GM23248 (cell line): ENCODE data around the gene HOXC5. TPM values are rescaled to one million over a fixed set of nuclear protein-coding genes. Genes with fewer than 3 reads are reported as not detected.

Experiments used
- DNase-seq: peaks from one replicate; pipeline ENCODE4 v3.0.0-alpha.2; 2015
- H2AFZ ChIP-seq: fragments of 200-600 bp; sonication (generic); 2 replicates; pipeline ENCODE4 v1.6.1; 2016; ENCODE audit warnings: antibody characterized with exemption
- H3F3A ChIP-seq: fragments of 200-600 bp; sonication (generic); 2 replicates; pipeline ENCODE4 v1.6.1; 2016; ENCODE audit warnings: mild to moderate bottlenecking, antibody characterized with exemption, mixed run types; ENCODE audit not compliant: insufficient read depth
- H3K27ac ChIP-seq: fragments of 200-600 bp; sonication (generic); 2 replicates; pipeline ENCODE4 v1.5.1; 2016; ENCODE audit warnings: mild to moderate bottlenecking
- H3K27me3 ChIP-seq: fragments of 200-600 bp; sonication (generic); replicated peaks from 2 replicates; pipeline ENCODE4 v1.6.1; 2016; ENCODE audit warnings: mild to moderate bottlenecking; ENCODE audit not compliant: insufficient read depth
- H3K36me3 ChIP-seq: fragments of 200-600 bp; sonication (generic); 2 replicates; pipeline ENCODE4 v1.6.1; 2016; ENCODE audit warnings: low read depth, mild to moderate bottlenecking
- H3K4me1 ChIP-seq: fragments of 200-600 bp; sonication (generic); 2 replicates; pipeline ENCODE4 v1.6.1; 2016; ENCODE audit warnings: mild to moderate bottlenecking; ENCODE audit not compliant: insufficient read depth
- H3K4me2 ChIP-seq: fragments of 200-600 bp; sonication (generic); one replicate; pipeline ENCODE4 v1.6.1; 2016; ENCODE audit warnings: mild to moderate bottlenecking; ENCODE audit not compliant: unreplicated experiment
- H3K4me3 ChIP-seq: fragments of 200-600 bp; sonication (generic); 2 replicates; pipeline ENCODE4 v1.5.1; 2016; ENCODE audit warnings: mild to moderate bottlenecking
- H3K79me2 ChIP-seq: fragments of 200-600 bp; sonication (generic); 2 replicates; pipeline ENCODE4 v1.6.1; 2016; ENCODE audit warnings: mild to moderate bottlenecking; ENCODE audit not compliant: insufficient read depth
- H3K9ac ChIP-seq: fragments of 200-600 bp; sonication (generic); 2 replicates; pipeline ENCODE4 v1.6.1; 2016; ENCODE audit warnings: mild to moderate bottlenecking
- H3K9me2 ChIP-seq: fragments of 200-600 bp; sonication (generic); 2 replicates; pipeline ENCODE4 v1.6.1; 2016; ENCODE audit warnings: mixed run types, mild to moderate bottlenecking, moderate library complexity; ENCODE audit not compliant: insufficient read depth
- H3K9me3 ChIP-seq: fragments of 200-600 bp; sonication (generic); one replicate; pipeline ENCODE4 v1.6.1; 2017; ENCODE audit warnings: low read depth
- H4K20me1 ChIP-seq: fragments of 200-600 bp; sonication (generic); 2 replicates; pipeline ENCODE4 v1.6.0; 2016; ENCODE audit not compliant: insufficient read depth
- EZH2 ChIP-seq: fragments of 200-600 bp; sonication (generic); IDR thresholded peaks from 2 replicates; pipeline ENCODE4 v1.6.1; 2018; ENCODE audit warnings: antibody characterized with exemption, mild to moderate bottlenecking; ENCODE audit not compliant: insufficient read depth, poor library complexity, severe bottlenecking
- EZH2phosphoT487 ChIP-seq: fragments of 200-600 bp; sonication (generic); IDR thresholded peaks from 2 replicates; pipeline ENCODE4 v1.6.1; 2018; ENCODE audit warnings: antibody characterized with exemption, moderate library complexity, mild to moderate bottlenecking, low read depth; ENCODE audit not compliant: insufficient read depth
- WGBS, 2 experiments: methylation state at CpG; one replicate each; pipeline ENCODE4 v1.1.6; 2015 to 2017; ENCODE audit warnings: low lambda C conversion rate in 2 of 2, low coverage in 1 of 2; ENCODE audit errors: missing lambda C conversion rate in 2 of 2; 5-methylcytosine and 5-hydroxymethylcytosine counted together
- in situ Hi-C: fragments of 300-500 bp; cut with MboI; formaldehyde crosslinking; loops from 2 replicates; pipeline ENCODE4 v1.15.0; 2020
- polyA plus RNA-seq: library from polyadenylated mRNA; unstranded; fragments of >200 nt; fragmentation: Nextera tagmentation; extraction: Ambion mirVana; gene quantifications from 2 replicates; pipeline ENCODE4 v1.2.1, GENCODE V29; 2016
- total RNA-seq: library from RNA; depleted of rRNA; stranded (reverse); fragments of >200 nt; shearing (Covaris generic); gene quantifications from 2 replicates; pipeline ENCODE4 v1.2.3, GENCODE V29; 2014

HOXC5 gene
- total and polyA plus RNA-seq, 2 experiments from 2014 or later, result 0.65 to 1.8 TPM

DNA sequence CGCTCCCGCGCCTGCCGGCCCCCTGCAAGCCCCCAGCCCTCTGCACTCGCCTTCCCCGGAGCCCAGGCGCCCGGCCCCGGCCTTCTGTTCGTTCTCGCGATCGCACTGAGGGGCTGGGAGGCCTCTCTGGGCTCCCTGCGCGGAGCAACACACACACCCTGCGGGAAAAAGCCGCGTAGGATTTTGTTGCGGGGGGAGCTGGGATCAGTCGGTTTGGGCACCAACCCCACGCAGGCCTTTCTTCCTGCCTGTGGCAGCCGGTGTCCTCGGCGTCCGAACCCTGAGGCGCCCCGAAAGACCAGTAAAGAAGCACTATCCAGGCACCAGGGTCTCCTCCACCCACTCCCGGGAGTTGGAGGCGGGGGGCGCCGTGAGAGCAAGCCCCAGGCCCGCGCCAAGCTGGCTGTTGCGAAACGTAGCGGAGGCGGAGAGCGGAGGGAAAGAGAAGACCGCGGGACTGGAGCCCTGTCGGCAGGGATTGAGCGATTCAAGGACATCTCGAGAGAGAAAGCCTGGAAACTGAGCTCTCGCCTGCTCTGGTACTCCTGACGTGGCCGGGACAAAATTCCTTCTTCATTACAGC is 1.9 kb upstream of the HOXC5 start:
- Histone ChIP-seq H3F3A (peaks cover 32% of the 10 kb centered on the region), H3K4me3 (peak overlapping the region; percentile 77), H4K20me1 (no peaks in the 10 kb centered on the region), H3K4me2 (peak overlapping the region; percentile 94), H3K4me1 (peaks cover 41% of the 10 kb centered on the region), H3K27me3 (no peaks in the 10 kb centered on the region), H3K9me3 (no peaks in the 10 kb centered on the region), H3K9me2 (no peaks in the 10 kb centered on the region), H3K36me3 (no peaks in the 10 kb centered on the region), H3K9ac (peak overlapping the region; percentile 97), H2AFZ (peak overlapping the region; percentile 81), H3K79me2 (peaks cover 93% of the 10 kb centered on the region), H3K27ac (peak overlapping the region; percentile 99)
- in situ Hi-C loops, result no loop called here
- DNase-seq, result peak; percentile 95
- WGBS, 2 experiments, result 7% methylated on average over 44 to 46 of the region's 46 CpGs
- TF ChIP-seq EZH2, result no peak

DNA sequence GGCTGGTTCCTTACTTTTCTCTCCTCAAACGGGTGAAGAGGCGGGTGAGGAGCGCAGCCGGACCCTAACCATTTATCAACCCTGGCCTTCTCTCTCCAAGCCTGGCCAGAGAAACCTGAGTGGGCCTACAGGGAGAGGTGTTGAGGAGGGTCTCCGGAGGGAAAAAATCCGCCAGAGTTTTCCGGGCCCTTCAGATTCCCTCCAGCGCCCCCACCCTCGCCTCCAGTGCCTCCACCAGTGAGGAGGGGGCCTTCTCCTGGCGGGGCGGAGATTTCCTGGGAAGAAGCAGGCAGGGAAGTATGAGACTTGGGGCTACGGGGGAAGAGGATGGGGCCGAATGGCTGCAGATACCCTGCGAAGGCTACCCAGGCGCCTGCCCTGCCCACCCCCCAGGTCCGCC is 1.4 kb upstream of the HOXC5 start:
- peak; percentile 12 for DNase-seq
- H3K27ac ChIP-seq, result peak overlapping the region; percentile 99
- in situ Hi-C loops, result no loop called here
- H3K4me1 ChIP-seq, result peaks cover 37% of the 10 kb centered on the region
- peak overlapping the region; percentile 94 for H3K4me2 ChIP-seq
- H3K4me3 ChIP-seq, result peak overlapping the region; percentile 77
- 21 to 25% methylated on average over 16 of the region's 16 CpGs for WGBS, 2 experiments
- H2AFZ ChIP-seq, result peak overlapping the region; percentile 81
- no peaks in the 10 kb centered on the region for H3K36me3 ChIP-seq
- H4K20me1 ChIP-seq, result no peaks in the 10 kb centered on the region
- H3F3A ChIP-seq, result peaks cover 27% of the 10 kb centered on the region
- TF ChIP-seq EZH2 (no peak), EZH2phosphoT487 (no peak)
- peaks cover 93% of the 10 kb centered on the region for H3K79me2 ChIP-seq
- H3K9me2 ChIP-seq, result no peaks in the 10 kb centered on the region
- H3K9me3 ChIP-seq, result no peaks in the 10 kb centered on the region
- H3K9ac ChIP-seq, result peak overlapping the region; percentile 97
- no peaks in the 10 kb centered on the region for H3K27me3 ChIP-seq

DNA sequence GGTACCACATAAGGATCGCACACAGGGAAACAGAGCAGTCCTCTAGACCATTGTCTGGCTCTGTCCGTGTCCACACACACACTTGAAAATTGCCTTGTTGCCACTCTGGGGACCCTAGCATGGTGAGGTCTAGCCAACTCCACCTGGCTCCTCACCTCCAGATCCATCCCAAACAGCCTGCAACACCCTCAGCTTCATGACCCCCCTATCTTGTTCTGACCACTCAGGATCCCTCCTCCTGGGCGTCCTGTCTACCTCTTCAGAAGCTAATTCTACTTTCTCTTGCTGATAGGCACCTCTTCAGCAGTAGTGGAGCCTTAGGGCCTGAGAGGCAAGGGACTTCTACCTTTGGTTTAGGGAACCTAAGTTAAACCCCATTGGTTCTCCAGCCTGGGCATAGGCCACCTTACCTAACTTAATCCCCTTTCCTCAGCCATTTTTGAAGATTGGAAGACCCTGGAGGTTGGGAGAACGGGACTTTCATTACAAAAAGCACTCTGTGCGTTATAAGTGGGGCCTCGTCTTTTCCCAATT is 697 bp upstream of the HOXC5 start:
- Histone ChIP-seq H3K79me2 (peaks cover 89% of the 10 kb centered on the region), H3K27me3 (no peaks in the 10 kb centered on the region), H3K27ac (peak overlapping the region; percentile 99), H3K4me3 (peak overlapping the region; percentile 77), H3K4me2 (peak overlapping the region; percentile 94), H3K9ac (peak overlapping the region; percentile 97), H3K4me1 (peaks cover 34% of the 10 kb centered on the region), H3F3A (peaks cover 23% of the 10 kb centered on the region), H3K36me3 (no peaks in the 10 kb centered on the region), H3K9me3 (no peaks in the 10 kb centered on the region), H2AFZ (no peak overlapping the region), H3K9me2 (no peaks in the 10 kb centered on the region), H4K20me1 (no peaks in the 10 kb centered on the region)
- in situ Hi-C loops, result no loop called here
- 42 to 45% methylated on average over 6 of the region's 6 CpGs for WGBS, 2 experiments
- TF ChIP-seq EZH2, result no peak
- no peak for TF ChIP-seq EZH2phosphoT487
- no peak for DNase-seq

- Histone ChIP-seq H2AFZ (peak overlapping the region; percentile 70), H3K4me3 (peak overlapping the region; percentile 72), H3K36me3 (no peaks in the 10 kb centered on the region)
Measured at GRCh38 chr12:54033106-54033979, 493 bp downstream of the HOXC5 start.

More at GRCh38 chr12:54033106-54033979, 493 bp downstream of the HOXC5 start:
- H3K4me1 ChIP-seq, result peaks cover 27% of the 10 kb centered on the region
- peaks cover 16% of the 10 kb centered on the region; the same call in 1 of the 2 replicates for H3F3A ChIP-seq
- H3K27me3 ChIP-seq, result no peaks in the 10 kb centered on the region
- H3K9ac ChIP-seq, result peak overlapping the region; percentile 97
- no peaks in the 10 kb centered on the region for H4K20me1 ChIP-seq
- peak; percentile 87 for DNase-seq
- H3K4me2 ChIP-seq, result peak overlapping the region; percentile 94
- H3K9me2 ChIP-seq, result no peaks in the 10 kb centered on the region
- H3K9me3 ChIP-seq, result no peaks in the 10 kb centered on the region
- peak overlapping the region; percentile 99 for H3K27ac ChIP-seq
- WGBS, 2 experiments, result 1% methylated on average over 46 to 61 of the region's 61 CpGs
- TF ChIP-seq EZH2 (no peak), EZH2phosphoT487 (no peak)
- peaks cover 77% of the 10 kb centered on the region for H3K79me2 ChIP-seq
- in situ Hi-C loops, result no loop called here
